CD4-positive, alpha-beta T cell (primary cell): ENCODE measurements around the gene GALNT2. TPM values are rescaled to one million over a fixed set of nuclear protein-coding genes. Genes with fewer than 3 reads are reported as not detected.

Experiments used
- ATAC-seq: fragments of 200-7000 bp; cut with Tn5 transposase; one replicate; pipeline ENCODE4 v1.10.0; 2022; ENCODE audit warnings: mild to moderate bottlenecking; ENCODE audit not compliant: poor library complexity
- CTCF ChIA-PET: fragments of 350-600 bp; sonication (Branson Sonifier 250); formaldehyde crosslinking; loops from one replicate; lab custom pipeline; 2021; ENCODE audit warnings: antibody characterized with exemption, inconsistent platforms; lab: Charles Lee
- POLR2A ChIA-PET: fragments of 350-600 bp; sonication (Branson Sonifier 250); formaldehyde crosslinking; loops from one replicate; lab custom pipeline; 2021; ENCODE audit warnings: antibody characterized with exemption, inconsistent platforms; lab: Charles Lee
- DNase-seq, 14 experiments: peaks; one replicate each; pipeline ENCODE4 v3.0.0-alpha.2; 2013 to 2020; ENCODE audit warnings: mixed read lengths in 2 of 14
- H3K27ac ChIP-seq, 2 donors: one replicate each; pipeline versions ENCODE4 v1.5.1 to v1.7.0; 2013; ENCODE audit warnings: low read length in 2 of 2, low read depth in 1 of 2, mild to moderate bottlenecking in 1 of 2
- H3K27me3 ChIP-seq, 2 experiments: 1 replicate in 1 of 2; 2 replicates in 1 of 2; pipeline versions ENCODE4 v1.6.1 to v1.7.0; 2013; ENCODE audit warnings: low read length in 2 of 2, control low read depth in 1 of 2, mild to moderate bottlenecking in 1 of 2, moderate library complexity in 1 of 2; ENCODE audit not compliant: insufficient read depth in 2 of 2, control insufficient read depth in 1 of 2
- H3K36me3 ChIP-seq: one replicate; pipeline ENCODE4 v1.6.1; 2013; ENCODE audit warnings: low read length, control low read depth; ENCODE audit not compliant: insufficient read depth
- H3K4me1 ChIP-seq: one replicate; pipeline ENCODE4 v1.6.1; 2013; ENCODE audit warnings: low read length, control low read depth; ENCODE audit not compliant: insufficient read depth
- H3K4me3 ChIP-seq: one replicate; pipeline ENCODE4 v1.5.1; 2013; ENCODE audit warnings: mild to moderate bottlenecking, low read length, moderate library complexity
- H3K9me3 ChIP-seq, 2 experiments: 1 replicate in 1 of 2; 2 replicates in 1 of 2; pipeline versions ENCODE4 v1.6.1 to v1.7.0; 2013; ENCODE audit warnings: low read length in 2 of 2, mild to moderate bottlenecking in 2 of 2, control low read depth in 1 of 2, moderate library complexity in 1 of 2; ENCODE audit not compliant: control insufficient read depth in 1 of 2, insufficient read depth in 1 of 2
- H3K27ac Mint-ChIP-seq: one replicate; pipeline ENCODE4 v1.8.0; 2020; ENCODE audit warnings: mixed read lengths
- H3K27me3 Mint-ChIP-seq: one replicate; pipeline ENCODE4 v1.8.0; 2021; ENCODE audit warnings: mixed read lengths
- H3K36me3 Mint-ChIP-seq: one replicate; pipeline ENCODE4 v1.8.0; 2021; ENCODE audit warnings: low read depth, mixed read lengths
- H3K4me1 Mint-ChIP-seq: one replicate; pipeline ENCODE4 v1.8.0; 2021; ENCODE audit warnings: low read depth, mixed read lengths
- H3K4me3 Mint-ChIP-seq: one replicate; pipeline ENCODE4 v1.8.0; 2020; ENCODE audit warnings: mild to moderate bottlenecking, mixed read lengths
- H3K9me3 Mint-ChIP-seq: one replicate; pipeline ENCODE4 v1.8.0; 2020; ENCODE audit warnings: mixed read lengths
- CTCF ChIP-seq: fragments of 200-600 bp; IDR thresholded peaks from one replicate; pipeline ENCODE4 v1.8.0; 2022; ENCODE audit warnings: antibody characterized with exemption, mild to moderate bottlenecking
- intact Hi-C, 2 experiments: fragments of 100-400 bp; cut with DNase I in 1 of 2; cut with micrococcal nuclease in 1 of 2; formaldehyde crosslinking; loops; one replicate each; pipeline versions ENCODE4 v1.15.1 to v1.9.0; 2023 to 2025; cut with DNase I, micrococcal nuclease
- total RNA-seq, 174 experiments: library from RNA in 2 of 174; stranded (reverse) in 2 of 174; gene quantifications; one replicate each; pipeline ENCODE4 v1.2.3 and lab custom pipeline; 2021 to 2026

GALNT2 gene
- total RNA-seq, 2 experiments from 2014 or later, result 11.0 to 11.4 TPM

GRCh38 chr1:230316864-230317745, 250.1 kb downstream of the GALNT2 start:
- no peaks in the 10 kb centered on the region for H3K4me1 ChIP-seq
- CTCF ChIA-PET, result no interaction called here
- H3K36me3 Mint-ChIP-seq, result no peaks in the 10 kb centered on the region
- TF ChIP-seq CTCF, result no peak
- no peak overlapping the region for H3K4me3 Mint-ChIP-seq
- H3K9me3 Mint-ChIP-seq, result no peaks in the 10 kb centered on the region
- no peak overlapping the region for H3K27ac ChIP-seq
- H3K27me3 Mint-ChIP-seq, result no peaks in the 10 kb centered on the region
- no peaks in the 10 kb centered on the region for H3K36me3 ChIP-seq
- H3K27me3 ChIP-seq, result peaks cover 0 to 2% of the 10 kb centered on the region in 2 experiments
- H3K4me3 ChIP-seq, result no peak overlapping the region
- intact Hi-C loops, result loop anchor here in 1 of 2 experiments (10.0 kb wide), 1 partner anchor 1652 kb away; no protein-coding TSS in a partner anchor
- no peaks in the 10 kb centered on the region for H3K9me3 ChIP-seq
- ATAC-seq (no peak), DNase-seq (no peak)
- no peak overlapping the region for H3K27ac Mint-ChIP-seq
- POLR2A ChIA-PET, result no interaction called here
- no peaks in the 10 kb centered on the region for H3K4me1 Mint-ChIP-seq

GRCh38 chr1:230317823-230318819, 251.1 kb downstream of the GALNT2 start:
- no peak overlapping the region for H3K4me3 ChIP-seq
- intact Hi-C loops, result loop anchor here in 1 of 2 experiments (10.0 kb wide), 1 partner anchor 1653 kb away; no protein-coding TSS in a partner anchor
- no peaks in the 10 kb centered on the region for H3K9me3 Mint-ChIP-seq
- no peaks in the 10 kb centered on the region for H3K36me3 Mint-ChIP-seq
- H3K4me1 Mint-ChIP-seq, result no peaks in the 10 kb centered on the region
- H3K27me3 Mint-ChIP-seq, result no peaks in the 10 kb centered on the region
- no peak for ATAC-seq
- H3K27me3 ChIP-seq, result peaks cover 0 to 2% of the 10 kb centered on the region in 2 experiments
- ChIA-PET POLR2A (no interaction called here), CTCF (no interaction called here)
- no peak overlapping the region for H3K4me3 Mint-ChIP-seq
- H3K27ac ChIP-seq, result no peak overlapping the region
- no peaks in the 10 kb centered on the region for H3K4me1 ChIP-seq
- H3K9me3 ChIP-seq, result no peaks in the 10 kb centered on the region
- no peak for TF ChIP-seq CTCF
- H3K27ac Mint-ChIP-seq, result no peak overlapping the region
- H3K36me3 ChIP-seq, result no peaks in the 10 kb centered on the region
- DNase-seq, result no peak

GRCh38 chr1:230319014-230319747, 252.1 kb downstream of the GALNT2 start:
- POLR2A ChIA-PET, result no interaction called here
- Mint-ChIP-seq H3K4me1 (no peaks in the 10 kb centered on the region), H3K4me3 (no peak overlapping the region), H3K27ac (no peak overlapping the region), H3K27me3 (no peaks in the 10 kb centered on the region), H3K36me3 (no peaks in the 10 kb centered on the region), H3K9me3 (no peaks in the 10 kb centered on the region)
- no peaks in the 10 kb centered on the region for H3K9me3 ChIP-seq
- H3K4me1 ChIP-seq, result no peaks in the 10 kb centered on the region
- H3K4me3 ChIP-seq, result no peak overlapping the region
- no peak for ATAC-seq
- no peaks in the 10 kb centered on the region for H3K36me3 ChIP-seq
- peaks cover 0 to 2% of the 10 kb centered on the region in 2 experiments for H3K27me3 ChIP-seq
- intact Hi-C loops, result loop anchor here in 1 of 2 experiments (10.0 kb wide), 1 partner anchor 1654 kb away; no protein-coding TSS in a partner anchor
- no peak overlapping the region for H3K27ac ChIP-seq
- no peak for DNase-seq
- CTCF ChIA-PET, result no interaction called here
- no peak for TF ChIP-seq CTCF
